Loucy (cell line): Measurements from ENCODE around the gene DISP1.

Experiments used
- H2AFZ ChIP-seq: fragments of 200-600 bp; sonication (generic); 2 replicates; pipeline ENCODE4 v1.6.0; 2016; ENCODE audit warnings: antibody characterized with exemption, mild to moderate bottlenecking, low read length, moderate library complexity
- H3F3A ChIP-seq: fragments of 200-600 bp; 2 replicates; pipeline ENCODE4 v1.6.0; 2016; ENCODE audit warnings: antibody characterized with exemption, low read depth, mild to moderate bottlenecking
- H3K27me3 ChIP-seq: fragments of 200-600 bp; sonication (generic); 2 replicates; pipeline ENCODE4 v1.6.1; 2014; ENCODE audit warnings: low read length, mild to moderate bottlenecking; ENCODE audit not compliant: insufficient read depth, poor library complexity, severe bottlenecking
- H3K36me3 ChIP-seq: fragments of 200-600 bp; sonication (generic); 2 replicates; pipeline ENCODE4 v1.6.1; 2016; ENCODE audit warnings: low read length; ENCODE audit not compliant: insufficient read depth
- H3K4me1 ChIP-seq: fragments of 200-600 bp; sonication (generic); 2 replicates; pipeline ENCODE4 v1.5.1; 2014; ENCODE audit warnings: low read length, mild to moderate bottlenecking; ENCODE audit not compliant: insufficient read depth, poor library complexity, severe bottlenecking
- H3K4me2 ChIP-seq: fragments of 200-600 bp; sonication (generic); 2 replicates; pipeline ENCODE4 v1.6.0; 2014; ENCODE audit warnings: antibody characterized with exemption, low read length, low read depth, mild to moderate bottlenecking; ENCODE audit not compliant: poor library complexity, severe bottlenecking
- H3K4me3 ChIP-seq: fragments of 200-600 bp; sonication (generic); 2 replicates; pipeline ENCODE4 v1.5.1; 2014; ENCODE audit warnings: low read length, mild to moderate bottlenecking, mixed read lengths; ENCODE audit not compliant: poor library complexity, severe bottlenecking
- H3K79me2 ChIP-seq: fragments of 200-600 bp; sonication (generic); 2 replicates; pipeline ENCODE4 v1.6.1; 2014; ENCODE audit warnings: low read length; ENCODE audit not compliant: insufficient read depth
- H3K9ac ChIP-seq: fragments of 200-600 bp; sonication (generic); 2 replicates; pipeline ENCODE4 v1.6.0; 2014; ENCODE audit warnings: mild to moderate bottlenecking, low read depth, low read length, moderate library complexity; ENCODE audit not compliant: poor library complexity, severe bottlenecking
- H3K9me2 ChIP-seq: fragments of 200-600 bp; sonication (generic); replicated peaks from 2 replicates; pipeline ENCODE4 v1.6.1; 2016; ENCODE audit warnings: low read depth, low read length, mixed read lengths
- H3K9me3 ChIP-seq: fragments of 200-600 bp; sonication (generic); 2 replicates; pipeline ENCODE4 v1.6.1; 2014; ENCODE audit warnings: mild to moderate bottlenecking, antibody characterized with exemption, low read length, low read depth; ENCODE audit not compliant: insufficient read depth
- H4K20me1 ChIP-seq: fragments of 200-600 bp; sonication (generic); 2 replicates; pipeline ENCODE4 v1.6.0; 2014; ENCODE audit warnings: antibody characterized with exemption, low read length, mild to moderate bottlenecking; ENCODE audit not compliant: insufficient read depth, poor library complexity, severe bottlenecking
- CTCF ChIP-seq: fragments of 200-600 bp; sonication (generic); conservative IDR thresholded peaks from 2 replicates; pipeline ENCODE4 v1.5.1; 2014; ENCODE audit warnings: mild to moderate bottlenecking, antibody characterized with exemption, low read length
- EZH2phosphoT487 ChIP-seq: fragments of 200-600 bp; IDR thresholded peaks from 2 replicates; pipeline ENCODE4 v1.6.1; 2018; ENCODE audit warnings: antibody characterized with exemption, mild to moderate bottlenecking, moderate library complexity, borderline replicate concordance

DISP1 gene

GRCh38 chr1:222785529-222785928 lies 29.3 kb upstream of the DISP1 start:
- Histone ChIP-seq H3K4me3 (no peak overlapping the region), H2AFZ (no peak overlapping the region), H3K9ac (no peak overlapping the region), H4K20me1 (no peaks in the 10 kb centered on the region), H3K27me3 (peaks cover 4% of the 10 kb centered on the region), H3K79me2 (no peaks in the 10 kb centered on the region), H3K4me1 (no peaks in the 10 kb centered on the region), H3K9me3 (no peaks in the 10 kb centered on the region), H3K9me2 (no peaks in the 10 kb centered on the region), H3F3A (no peaks in the 10 kb centered on the region), H3K36me3 (no peaks in the 10 kb centered on the region), H3K4me2 (no peak overlapping the region)
- no peak for TF ChIP-seq EZH2phosphoT487
- no peak for TF ChIP-seq CTCF

- Histone ChIP-seq H3K9me2 (no peaks in the 10 kb centered on the region), H4K20me1 (no peaks in the 10 kb centered on the region), H3K4me1 (no peaks in the 10 kb centered on the region), H3K4me3 (no peak overlapping the region), H3K27me3 (peaks cover 3% of the 10 kb centered on the region), H3K9ac (no peak overlapping the region), H3K9me3 (no peaks in the 10 kb centered on the region), H2AFZ (no peak overlapping the region), H3K4me2 (no peak overlapping the region), H3K36me3 (no peaks in the 10 kb centered on the region), H3K79me2 (no peaks in the 10 kb centered on the region), H3F3A (no peaks in the 10 kb centered on the region)
- TF ChIP-seq EZH2phosphoT487 = no peak
- TF ChIP-seq CTCF = no peak
Observed at GRCh38 chr1:222786121-222786520, 28.7 kb upstream of the DISP1 start.

GRCh38 chr1:222787729-222788128 lies 27.1 kb upstream of the DISP1 start:
- Histone ChIP-seq H4K20me1 (no peaks in the 10 kb centered on the region), H3K9me2 (no peaks in the 10 kb centered on the region), H3K79me2 (no peaks in the 10 kb centered on the region), H3F3A (no peaks in the 10 kb centered on the region), H2AFZ (no peak overlapping the region), H3K4me3 (no peak overlapping the region), H3K9me3 (no peaks in the 10 kb centered on the region), H3K27me3 (no peaks in the 10 kb centered on the region), H3K36me3 (no peaks in the 10 kb centered on the region), H3K9ac (no peak overlapping the region), H3K4me2 (no peak overlapping the region), H3K4me1 (no peaks in the 10 kb centered on the region)
- TF ChIP-seq CTCF (no peak), EZH2phosphoT487 (no peak)
